Sigmoid colon (tissue), 7 donors: ENCODE data around the gene TPCN2. TPM values are rescaled to one million over a fixed set of nuclear protein-coding genes. Genes with fewer than 3 reads are reported as not detected.

ENCODE experiments used
- DNase-seq: peaks from one replicate; pipeline ENCODE4 v3.0.0-alpha.2; 2019
- H3K27ac ChIP-seq, 4 donors: fragments of 200-600 bp; sonication (generic); one replicate each; pipeline ENCODE4 v1.5.1; 2016 to 2019; ENCODE audit warnings: mild to moderate bottlenecking in 1 of 4
- H3K27me3 ChIP-seq, 3 donors: fragments of 200-600 bp; sonication (generic); one replicate each; pipeline ENCODE4 v1.5.1; 2019; ENCODE audit warnings: mild to moderate bottlenecking in 1 of 3
- H3K36me3 ChIP-seq, 4 donors: fragments of 200-600 bp; sonication (generic); one replicate each; pipeline ENCODE4 v1.5.1; 2016 to 2019
- H3K4me1 ChIP-seq, 4 donors: fragments of 200-600 bp; sonication (generic); one replicate each; pipeline ENCODE4 v1.5.1; 2017 to 2019
- H3K4me3 ChIP-seq, 4 donors: fragments of 200-600 bp; sonication (generic); one replicate each; pipeline ENCODE4 v1.5.1; 2017 to 2019; ENCODE audit warnings: mild to moderate bottlenecking in 2 of 4, moderate library complexity in 1 of 4
- H3K9me3 ChIP-seq, 4 donors: fragments of 200-600 bp in 3 of 4; sonication (generic) in 3 of 4; one replicate each; pipeline versions ENCODE4 v1.5.1 to v1.6.1; 2013 to 2019
- EP300 ChIP-seq, 4 donors: sonication (generic); formaldehyde crosslinking; IDR thresholded peaks; one replicate each; pipeline ENCODE4 v1.6.1; 2017; ENCODE audit warnings: antibody characterized with exemption in 4 of 4
- POLR2A ChIP-seq, 2 donors: fragments of 450-650 bp; IDR thresholded peaks; one replicate each; pipeline ENCODE4 v1.6.1; 2016; ENCODE audit warnings: antibody characterized with exemption in 2 of 2, mild to moderate bottlenecking in 2 of 2, moderate library complexity in 2 of 2
- POLR2AphosphoS5 ChIP-seq, 4 donors: sonication (generic); formaldehyde crosslinking; IDR thresholded peaks; one replicate each; pipeline ENCODE4 v1.6.1; 2017; ENCODE audit warnings: antibody characterized with exemption in 4 of 4
- WGBS, 2 donors: extraction: QIAGEN DNeasy Blood & Tissue Kit; methylation state at CpG; one replicate each; pipeline ENCODE4 v1.1.7; 2013; 5-methylcytosine and 5-hydroxymethylcytosine counted together
- intact Hi-C: fragments of 100-400 bp; cut with DNase I; formaldehyde crosslinking; loops from one replicate; pipeline ENCODE4 v1.15.1; 2023
- polyA plus RNA-seq, 3 donors: library from polyadenylated mRNA; stranded (reverse); fragments of 200-250 nt; gene quantifications; one replicate each; pipeline ENCODE4 v1.2.3, GENCODE V29; 2013
- total RNA-seq, 4 donors: library from RNA; depleted of rRNA; stranded (reverse); fragments of >200 nt; gene quantifications; one replicate each; pipeline ENCODE4 v1.1.0, GENCODE V29; 2016
- TF ChIP-seq, protein P1 (sequence below), 4 experiments: fragments of 450-650 bp in 3 of 4; fragments of 200-600 bp in 1 of 4; IDR thresholded peaks; one replicate each; pipeline ENCODE4 v1.5.1; 2016 to 2019; ENCODE audit warnings: antibody characterized with exemption in 4 of 4, mild to moderate bottlenecking in 3 of 4, moderate library complexity in 2 of 4
- donor health status: healthy with polysubstance abuse.
- donor health status: Bipolar disorder and iron deficiency.
- donor health status: healthy.

Gene TPCN2
- total and polyA plus RNA-seq, 7 donors = 1.6 to 43.5 (median 17.5) TPM

DNA sequence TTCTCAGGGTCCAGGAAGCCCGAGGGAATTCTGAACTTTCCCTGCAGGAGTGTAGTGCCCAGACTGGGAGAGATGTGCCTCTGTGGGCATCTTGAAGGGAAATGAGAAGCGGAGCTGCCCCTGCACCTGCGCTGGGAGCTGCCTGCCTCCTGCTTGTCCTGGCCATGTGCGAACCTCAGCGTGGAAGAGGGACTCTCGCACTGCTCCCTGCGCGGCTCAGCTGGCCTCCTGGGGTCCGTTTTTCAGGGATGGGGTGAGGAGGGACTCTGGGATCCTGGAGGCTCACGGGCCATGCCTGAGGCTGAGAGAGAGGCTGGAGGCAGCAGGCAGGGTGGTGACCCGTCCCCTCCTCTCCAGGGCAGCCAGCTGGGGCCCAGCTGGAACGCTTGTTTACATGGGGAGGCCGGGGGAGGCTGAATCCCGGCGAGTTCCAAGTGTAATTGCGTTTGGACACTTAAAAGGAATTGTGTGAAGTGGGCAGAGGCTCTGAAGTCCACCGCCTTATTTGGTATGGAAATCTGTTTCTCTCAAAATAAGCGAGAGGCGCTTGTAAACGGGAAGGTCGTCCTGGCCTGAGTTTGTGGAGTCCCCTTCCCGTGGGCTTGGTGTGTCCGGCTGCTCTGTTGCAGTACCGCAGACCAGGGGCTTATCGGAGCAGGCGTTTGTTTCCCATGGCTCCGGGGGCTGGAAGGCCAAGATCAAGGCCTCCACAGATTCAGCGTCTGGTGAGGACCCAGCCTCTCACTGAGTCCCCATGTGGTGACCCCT lies 34.5 kb upstream of the TPCN2 start:
- H3K4me1 ChIP-seq = peaks cover 0 to 55% (median 46%) of the 10 kb centered on the region in 4 donors
- 23 to 33% methylated on average over 28 of the region's 28 CpGs for WGBS, 2 donors
- peak overlapping the region; percentile 75 to 84 (median 78) for H3K4me3 ChIP-seq
- TF ChIP-seq EP300 (IDR thresholded peaks at IDR 0.05) (peak in 2 of 4 donors; percentile 33 to 92), POLR2A (IDR thresholded peaks at IDR 0.05) (peak; percentile 14 to 18), POLR2AphosphoS5 (IDR thresholded peaks at IDR 0.05) (peak; percentile 82 to 92 (median 86))
- TF ChIP-seq, protein P1, sequence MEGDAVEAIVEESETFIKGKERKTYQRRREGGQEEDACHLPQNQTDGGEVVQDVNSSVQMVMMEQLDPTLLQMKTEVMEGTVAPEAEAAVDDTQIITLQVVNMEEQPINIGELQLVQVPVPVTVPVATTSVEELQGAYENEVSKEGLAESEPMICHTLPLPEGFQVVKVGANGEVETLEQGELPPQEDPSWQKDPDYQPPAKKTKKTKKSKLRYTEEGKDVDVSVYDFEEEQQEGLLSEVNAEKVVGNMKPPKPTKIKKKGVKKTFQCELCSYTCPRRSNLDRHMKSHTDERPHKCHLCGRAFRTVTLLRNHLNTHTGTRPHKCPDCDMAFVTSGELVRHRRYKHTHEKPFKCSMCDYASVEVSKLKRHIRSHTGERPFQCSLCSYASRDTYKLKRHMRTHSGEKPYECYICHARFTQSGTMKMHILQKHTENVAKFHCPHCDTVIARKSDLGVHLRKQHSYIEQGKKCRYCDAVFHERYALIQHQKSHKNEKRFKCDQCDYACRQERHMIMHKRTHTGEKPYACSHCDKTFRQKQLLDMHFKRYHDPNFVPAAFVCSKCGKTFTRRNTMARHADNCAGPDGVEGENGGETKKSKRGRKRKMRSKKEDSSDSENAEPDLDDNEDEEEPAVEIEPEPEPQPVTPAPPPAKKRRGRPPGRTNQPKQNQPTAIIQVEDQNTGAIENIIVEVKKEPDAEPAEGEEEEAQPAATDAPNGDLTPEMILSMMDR (IDR thresholded peaks at IDR 0.05) = no peak
- peaks cover 0 to 7% (median 3%) of the 10 kb centered on the region in 4 donors for H3K36me3 ChIP-seq
- no peaks in the 10 kb centered on the region for H3K9me3 ChIP-seq
- H3K27me3 ChIP-seq = no peaks in the 10 kb centered on the region
- peak; percentile 96 for DNase-seq
- intact Hi-C loops = loop anchor here (1.0 to 5.0 kb wide), 2 partner anchors 34 to 172 kb away; partner anchors contain the start of genes CPT1A and TPCN2
- peak overlapping the region; percentile 91 to 100 (median 98) for H3K27ac ChIP-seq

DNA sequence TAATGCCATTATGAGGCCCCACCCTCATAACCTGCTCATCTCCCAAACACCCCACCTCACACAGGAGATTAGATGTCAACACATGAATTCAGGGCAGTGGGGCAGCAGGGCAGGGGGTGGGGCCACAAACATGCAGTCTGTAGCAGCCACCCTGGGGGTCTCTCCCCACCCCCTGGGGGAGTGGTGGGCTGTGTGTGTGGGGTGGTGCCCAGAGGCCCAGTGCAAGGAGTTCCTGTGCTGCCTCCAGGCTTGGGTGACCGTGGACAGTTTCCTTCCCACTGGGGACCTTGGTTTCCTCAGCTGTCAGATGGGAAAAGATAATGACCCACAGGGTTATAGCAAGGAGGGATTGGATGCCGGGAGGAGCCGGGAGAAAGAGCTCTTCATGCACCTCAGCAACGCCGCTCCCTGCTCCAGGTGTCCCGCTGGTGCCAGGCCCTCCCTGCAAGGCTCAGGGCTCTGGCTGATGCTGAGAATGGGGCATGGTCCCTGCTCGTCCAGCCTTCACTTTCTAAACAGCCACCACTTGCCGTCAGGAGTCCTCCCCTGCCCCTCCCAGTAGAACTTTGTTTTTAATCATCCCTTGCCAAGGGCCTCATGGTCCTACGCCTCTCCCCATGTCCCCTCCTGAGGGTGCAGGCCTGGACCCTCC lies 33.7 kb upstream of the TPCN2 start:
- 61 to 71% methylated on average over 9 of the region's 9 CpGs for WGBS, 2 donors
- Histone ChIP-seq H3K4me3 (peak overlapping the region in 2 of 4 donors; percentile 75 to 79), H3K4me1 (peaks cover 0 to 51% (median 40%) of the 10 kb centered on the region in 4 donors)

GRCh38 chr11:69017951-69018350 lies 30.8 kb upstream of the TPCN2 start:
- Histone ChIP-seq H3K4me1 (peaks cover 2 to 55% (median 42%) of the 10 kb centered on the region in 4 donors), H3K36me3 (no peaks in the 10 kb centered on the region), H3K27ac (peak overlapping the region; percentile 65 to 87 (median 80)), H3K4me3 (no peak overlapping the region), H3K9me3 (no peaks in the 10 kb centered on the region), H3K27me3 (no peaks in the 10 kb centered on the region)
- intact Hi-C loops = no loop called here
- no peak for DNase-seq
- TF ChIP-seq EP300 (IDR thresholded peaks at IDR 0.05) (no peak), POLR2AphosphoS5 (IDR thresholded peaks at IDR 0.05) (no peak), POLR2A (IDR thresholded peaks at IDR 0.05) (no peak)
- TF ChIP-seq, protein P1 (IDR thresholded peaks at IDR 0.05) = no peak
- 82 to 84% methylated on average over 10 of the region's 10 CpGs for WGBS, 2 donors

More for the DNA sequence above, 33.7 kb upstream of the TPCN2 start:
- Histone ChIP-seq H3K27me3 (no peaks in the 10 kb centered on the region), H3K27ac (peak overlapping the region; percentile 91 to 100 (median 98)), H3K36me3 (no peaks in the 10 kb centered on the region), H3K9me3 (no peaks in the 10 kb centered on the region)
- DNase-seq = no peak
- intact Hi-C loops = loop anchor here (1.0 to 5.0 kb wide), 2 partner anchors 33 to 173 kb away; partner anchors contain the start of genes CPT1A and TPCN2
- TF ChIP-seq EP300 (IDR thresholded peaks at IDR 0.05) (no peak), POLR2AphosphoS5 (IDR thresholded peaks at IDR 0.05) (no peak), POLR2A (IDR thresholded peaks at IDR 0.05) (no peak)
- TF ChIP-seq, protein P1 (IDR thresholded peaks at IDR 0.05) = no peak

DNA sequence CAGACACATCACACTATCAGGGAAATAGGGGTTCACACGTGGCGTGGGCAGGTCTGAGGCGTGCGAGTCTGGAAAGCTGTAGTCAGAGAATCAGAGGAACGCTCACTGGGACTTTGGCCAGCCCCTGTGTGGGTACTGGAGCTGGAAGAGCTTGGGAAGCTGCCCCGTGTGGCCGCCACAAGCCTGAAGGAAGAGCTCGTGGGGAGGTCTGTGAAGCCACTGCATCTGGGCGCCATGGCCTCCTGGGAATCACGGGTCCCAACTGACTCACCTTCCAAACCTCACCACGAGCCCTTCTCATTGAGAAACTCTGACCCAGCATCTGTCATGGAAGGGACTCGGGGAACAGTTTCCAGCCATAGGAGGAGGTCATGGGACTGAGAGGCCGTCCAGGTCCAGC lies 29.8 kb upstream of the TPCN2 start:
- intact Hi-C loops = no loop called here
- Histone ChIP-seq H3K4me3 (no peak overlapping the region), H3K36me3 (no peaks in the 10 kb centered on the region), H3K27me3 (no peaks in the 10 kb centered on the region), H3K4me1 (peaks cover 2 to 45% (median 37%) of the 10 kb centered on the region in 4 donors), H3K27ac (peak overlapping the region; percentile 65 to 87 (median 80)), H3K9me3 (no peaks in the 10 kb centered on the region)
- 75% methylated on average over 13 of the region's 13 CpGs for WGBS, 2 donors
- TF ChIP-seq POLR2A (IDR thresholded peaks at IDR 0.05) = peak in 1 of 2 donors; percentile 15
- TF ChIP-seq POLR2AphosphoS5 (IDR thresholded peaks at IDR 0.05) = peak in 3 of 4 donors; percentile 21 to 76 (median 43)
- TF ChIP-seq EP300 (IDR thresholded peaks at IDR 0.05) = peak in 1 of 4 donors; percentile 76
- TF ChIP-seq, protein P1 (IDR thresholded peaks at IDR 0.05) = peak in 1 of 4 experiments; percentile 27
- peak; percentile 90 for DNase-seq
